ENCODE measurements around the gene TSPAN19.

DNA sequence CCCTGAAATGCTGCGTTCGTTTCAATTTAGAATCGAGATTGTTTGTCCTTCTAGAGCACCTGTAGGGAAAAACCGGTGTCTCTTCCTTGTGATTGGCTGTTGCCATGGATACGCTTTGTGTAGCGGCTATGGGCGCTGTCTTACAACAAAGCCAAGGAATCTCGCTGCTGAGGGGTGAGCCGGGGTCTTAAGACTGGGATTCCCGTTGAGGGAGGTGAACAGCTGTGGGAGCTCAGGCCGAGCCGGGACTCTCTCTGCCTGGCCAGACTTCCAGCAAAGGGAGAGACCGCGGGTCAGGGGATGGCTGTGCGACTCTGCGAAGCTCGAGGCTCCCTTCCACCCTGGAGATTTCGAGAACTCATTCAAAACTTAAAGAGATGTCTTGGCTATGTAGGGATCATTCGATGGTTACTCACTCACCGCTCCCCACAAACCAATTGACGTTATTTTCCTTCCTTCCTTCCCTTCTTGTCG, at the start of gene TSPAN19, which contains the start of gene LRRIQ1:
- TF ChIP-seq NFIC (IDR thresholded peaks at IDR 0.05) = no peak
- peak; percentile 76 for TF ChIP-seq YY1 (IDR thresholded peaks at IDR 0.05; ENCODE audit: low read depth)
- TF ChIP-seq EP300 (IDR thresholded peaks at IDR 0.05; ENCODE audit: borderline replicate concordance) = no peak
- TF ChIP-seq, protein P1, sequence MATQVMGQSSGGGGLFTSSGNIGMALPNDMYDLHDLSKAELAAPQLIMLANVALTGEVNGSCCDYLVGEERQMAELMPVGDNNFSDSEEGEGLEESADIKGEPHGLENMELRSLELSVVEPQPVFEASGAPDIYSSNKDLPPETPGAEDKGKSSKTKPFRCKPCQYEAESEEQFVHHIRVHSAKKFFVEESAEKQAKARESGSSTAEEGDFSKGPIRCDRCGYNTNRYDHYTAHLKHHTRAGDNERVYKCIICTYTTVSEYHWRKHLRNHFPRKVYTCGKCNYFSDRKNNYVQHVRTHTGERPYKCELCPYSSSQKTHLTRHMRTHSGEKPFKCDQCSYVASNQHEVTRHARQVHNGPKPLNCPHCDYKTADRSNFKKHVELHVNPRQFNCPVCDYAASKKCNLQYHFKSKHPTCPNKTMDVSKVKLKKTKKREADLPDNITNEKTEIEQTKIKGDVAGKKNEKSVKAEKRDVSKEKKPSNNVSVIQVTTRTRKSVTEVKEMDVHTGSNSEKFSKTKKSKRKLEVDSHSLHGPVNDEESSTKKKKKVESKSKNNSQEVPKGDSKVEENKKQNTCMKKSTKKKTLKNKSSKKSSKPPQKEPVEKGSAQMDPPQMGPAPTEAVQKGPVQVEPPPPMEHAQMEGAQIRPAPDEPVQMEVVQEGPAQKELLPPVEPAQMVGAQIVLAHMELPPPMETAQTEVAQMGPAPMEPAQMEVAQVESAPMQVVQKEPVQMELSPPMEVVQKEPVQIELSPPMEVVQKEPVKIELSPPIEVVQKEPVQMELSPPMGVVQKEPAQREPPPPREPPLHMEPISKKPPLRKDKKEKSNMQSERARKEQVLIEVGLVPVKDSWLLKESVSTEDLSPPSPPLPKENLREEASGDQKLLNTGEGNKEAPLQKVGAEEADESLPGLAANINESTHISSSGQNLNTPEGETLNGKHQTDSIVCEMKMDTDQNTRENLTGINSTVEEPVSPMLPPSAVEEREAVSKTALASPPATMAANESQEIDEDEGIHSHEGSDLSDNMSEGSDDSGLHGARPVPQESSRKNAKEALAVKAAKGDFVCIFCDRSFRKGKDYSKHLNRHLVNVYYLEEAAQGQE (IDR thresholded peaks at IDR 0.05; ENCODE audit: low read depth) = no peak
- no peak for TF ChIP-seq TAF1 (IDR thresholded peaks at IDR 0.05; ENCODE audit: low read depth)
- no peak for TF ChIP-seq EGR1 (IDR thresholded peaks at IDR 0.05)
- TF ChIP-seq, protein P2, sequence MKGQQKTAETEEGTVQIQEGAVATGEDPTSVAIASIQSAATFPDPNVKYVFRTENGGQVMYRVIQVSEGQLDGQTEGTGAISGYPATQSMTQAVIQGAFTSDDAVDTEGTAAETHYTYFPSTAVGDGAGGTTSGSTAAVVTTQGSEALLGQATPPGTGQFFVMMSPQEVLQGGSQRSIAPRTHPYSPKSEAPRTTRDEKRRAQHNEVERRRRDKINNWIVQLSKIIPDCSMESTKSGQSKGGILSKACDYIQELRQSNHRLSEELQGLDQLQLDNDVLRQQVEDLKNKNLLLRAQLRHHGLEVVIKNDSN (IDR thresholded peaks at IDR 0.05) = no peak
- no peak for TF ChIP-seq RAD21 (IDR thresholded peaks at IDR 0.05; ENCODE audit: low read depth)
- TF ChIP-seq TEAD4 (IDR thresholded peaks at IDR 0.05) = no peak
- TF ChIP-seq CREB1 (IDR thresholded peaks at IDR 0.05; ENCODE audit: low read depth) = no peak
- TF ChIP-seq, protein P3, sequence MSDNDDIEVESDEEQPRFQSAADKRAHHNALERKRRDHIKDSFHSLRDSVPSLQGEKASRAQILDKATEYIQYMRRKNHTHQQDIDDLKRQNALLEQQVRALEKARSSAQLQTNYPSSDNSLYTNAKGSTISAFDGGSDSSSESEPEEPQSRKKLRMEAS (IDR thresholded peaks at IDR 0.05) = no peak; the same call in 1 of the 2 replicates
- no peak for TF ChIP-seq CEBPB (IDR thresholded peaks at IDR 0.05)
- no peak for TF ChIP-seq FOXM1 (IDR thresholded peaks at IDR 0.05; ENCODE audit: borderline replicate concordance, low read depth)
- TF ChIP-seq TCF12 (IDR thresholded peaks at IDR 0.05; ENCODE audit: low read depth) = no peak

All from Ishikawa (cell line).